Suppressor macrophage (primary cell): ENCODE data around the gene CSNK2A1.
A peak's percentile ranks its signal among the peaks of the same experiment; 100 is the strongest.
"Not testable (repeated sequence)": the region's sequence is repeated elsewhere in the genome, so short reads cannot be mapped to it uniquely, and the experiment has no call there.

Experiments used
- DNase-seq, 4 experiments: peaks; one replicate each; pipeline ENCODE4 v3.0.0-alpha.2; 2020 to 2022

The CSNK2A1 gene

DNA sequence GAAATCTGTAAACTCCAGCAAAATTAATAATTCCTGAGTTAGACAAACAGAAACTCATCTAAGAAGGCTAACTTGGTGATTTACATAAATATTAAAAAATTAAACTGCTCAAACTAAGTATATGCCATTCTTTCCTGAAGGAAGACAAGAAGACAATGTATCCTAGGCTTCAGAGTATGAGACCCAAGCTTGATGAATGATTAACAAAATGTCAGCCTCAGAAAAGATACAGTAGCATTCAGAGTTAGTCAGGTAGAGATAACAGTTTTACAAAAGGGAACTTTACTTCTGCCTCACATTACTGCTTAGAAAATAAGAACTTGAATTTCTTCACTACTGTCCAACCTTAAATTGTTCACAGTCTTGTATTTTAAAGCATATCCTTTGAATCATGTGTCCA lies 12.0 kb downstream of the CSNK2A1 start:
- DNase-seq: no peak

DNA sequence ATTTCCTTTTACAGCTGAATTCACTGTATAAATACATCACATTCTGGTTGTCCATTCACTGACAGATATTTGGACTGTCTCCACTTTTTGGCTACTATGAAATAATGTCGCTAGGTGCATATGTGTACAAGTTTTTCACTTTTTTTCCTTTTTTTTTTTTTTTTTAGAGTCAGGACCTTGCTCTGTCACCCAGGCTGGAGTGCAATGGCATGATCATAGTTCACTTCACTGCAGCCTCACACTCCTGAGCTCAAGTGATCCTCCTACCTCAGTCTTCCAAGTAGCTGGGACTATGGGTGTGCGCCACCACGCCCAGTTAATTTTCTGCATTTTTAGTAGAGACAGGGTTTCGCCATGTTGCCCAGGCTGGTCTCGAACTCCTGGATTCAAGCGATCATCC lies 13.3 kb downstream of the CSNK2A1 start:
- no peak for DNase-seq

DNA sequence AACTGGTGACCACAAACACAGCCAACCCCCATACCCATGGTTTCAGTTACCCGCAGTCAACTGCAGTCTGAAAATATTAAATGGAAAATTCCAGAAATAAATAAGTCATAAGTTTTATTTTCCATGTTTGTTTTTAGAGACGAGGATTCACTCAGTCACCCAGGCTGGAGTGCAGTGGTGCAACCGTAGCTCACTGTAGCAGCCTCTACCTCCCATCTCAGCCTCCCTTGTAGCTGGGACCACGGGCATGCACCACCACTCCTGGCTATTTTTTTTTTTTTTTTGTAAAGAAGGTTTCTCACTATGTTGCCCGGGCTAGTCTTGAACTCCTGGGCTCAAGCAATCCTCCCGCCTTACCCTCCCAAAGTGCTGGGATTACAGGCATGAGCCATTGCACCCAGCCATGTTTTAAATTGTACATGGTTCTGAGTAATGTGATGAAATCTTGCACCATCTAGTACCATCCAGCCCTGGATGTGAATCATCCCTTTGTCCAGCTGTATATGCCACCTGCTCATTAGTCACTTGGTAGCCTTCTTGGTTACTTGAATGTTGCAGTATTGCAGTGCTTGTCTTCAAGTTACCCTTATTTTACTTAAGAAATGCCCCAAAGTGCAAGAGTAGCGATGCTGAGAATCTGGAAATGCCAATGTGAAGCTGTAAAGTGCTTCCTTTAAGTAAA lies 14.5 kb downstream of the CSNK2A1 start:
- DNase-seq: peak; percentile 52 to 84 (median 67)

GRCh38 chr20:527571-527886 lies 16.1 kb downstream of the CSNK2A1 start:
- DNase-seq: no peak

DNA sequence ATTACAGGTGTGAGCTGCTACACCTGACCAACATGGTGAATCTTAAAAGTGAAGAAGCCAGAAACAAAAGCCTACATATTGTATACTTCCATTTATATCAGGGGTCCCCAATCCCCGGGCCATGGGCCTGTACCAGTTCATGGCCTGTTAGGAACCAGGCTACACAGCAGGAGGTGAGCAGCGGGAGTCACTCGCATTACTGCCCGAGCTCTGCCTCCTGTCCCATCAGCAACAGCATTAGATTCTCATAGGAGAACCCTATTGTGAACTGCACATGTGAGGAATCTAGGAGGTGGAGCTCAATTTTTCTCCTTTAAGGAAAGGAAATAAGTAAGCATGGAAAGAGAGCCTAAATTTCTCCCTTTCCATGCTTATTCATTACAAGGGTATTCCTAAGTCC lies 21.7 kb downstream of the CSNK2A1 start:
- DNase-seq: no peak

GRCh38 chr20:519999-520398 lies 23.6 kb downstream of the CSNK2A1 start:
- DNase-seq: no peak

DNA sequence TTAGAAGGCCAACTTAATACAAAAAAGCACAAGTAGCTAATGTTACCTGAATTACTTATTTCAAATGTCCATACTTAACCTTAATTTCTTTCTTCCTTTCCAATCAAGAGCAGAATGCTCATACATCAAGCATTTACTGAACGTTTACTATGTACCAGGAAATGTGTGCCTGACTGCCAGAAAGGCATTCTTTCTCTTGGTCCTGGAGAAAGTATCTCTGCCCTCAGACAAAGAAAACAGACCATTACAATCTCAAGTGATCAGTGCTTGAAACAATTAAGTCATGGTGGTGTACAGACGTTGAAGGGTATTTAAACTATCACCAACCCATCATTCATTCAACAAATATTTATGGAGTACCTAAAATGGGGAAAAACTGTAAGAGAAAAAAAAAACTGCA lies 26.4 kb downstream of the CSNK2A1 start:
- DNase-seq: no peak

GRCh38 chr20:516799-517198 lies 26.8 kb downstream of the CSNK2A1 start:
- DNase-seq: no peak

DNA sequence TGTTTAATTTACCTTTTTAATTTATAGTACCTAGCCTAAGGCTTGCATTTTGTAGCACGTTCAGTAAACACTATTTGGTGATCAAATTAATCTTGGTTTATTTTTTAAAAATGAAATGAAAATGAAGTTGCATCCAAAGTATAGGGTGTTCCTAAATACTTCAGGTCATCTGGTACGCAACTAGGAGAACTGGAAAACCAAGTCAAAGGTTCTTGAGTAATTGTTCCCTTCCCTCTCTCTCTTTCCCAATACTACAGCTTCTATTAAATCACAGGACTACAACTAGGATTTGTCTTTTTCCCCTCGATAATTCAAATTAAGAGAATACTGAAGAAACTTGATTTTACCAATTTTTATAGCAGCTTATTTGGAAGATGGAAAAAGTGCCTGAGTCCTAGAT lies 27.9 kb downstream of the CSNK2A1 start:
- no peak for DNase-seq

GRCh38 chr20:513429-513828 lies 30.2 kb downstream of the CSNK2A1 start:
- DNase-seq: no peak

DNA sequence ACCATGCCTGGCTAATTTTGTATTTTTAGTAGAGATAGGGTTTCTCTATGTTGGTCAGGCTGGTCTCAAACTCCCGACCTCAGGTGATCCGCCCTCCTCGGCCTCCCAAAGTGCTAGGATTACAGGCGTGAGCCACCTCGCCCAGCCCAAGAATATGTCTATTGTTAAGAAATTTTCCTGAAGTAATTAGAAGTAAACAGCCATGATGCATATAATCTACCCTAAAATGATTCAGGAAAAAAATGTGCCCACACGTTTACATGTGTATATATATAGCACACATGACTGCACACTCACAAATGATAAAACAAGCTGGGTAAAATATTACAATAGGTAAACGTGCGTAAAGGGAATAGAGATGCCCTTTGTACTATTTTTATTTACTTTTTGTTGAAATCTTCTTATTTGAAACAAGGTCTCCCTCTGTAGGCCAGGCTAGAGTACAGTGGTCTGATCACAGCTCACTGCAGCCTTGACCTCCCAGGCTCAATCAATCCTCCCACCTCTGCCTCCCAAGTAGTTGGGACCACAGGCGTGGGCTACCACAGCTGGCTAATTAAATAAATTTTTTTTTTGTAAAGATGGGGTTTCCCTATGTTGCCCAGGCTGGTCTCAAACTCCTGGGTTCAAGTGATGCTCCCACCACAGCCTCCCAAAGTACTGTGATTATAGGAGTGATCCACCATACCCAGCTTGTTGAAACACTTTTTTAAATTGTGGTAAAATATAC lies 33.1 kb downstream of the CSNK2A1 start:
- not testable (repeated sequence) for DNase-seq

GRCh38 chr20:508364-508787 lies 35.2 kb downstream of the CSNK2A1 start:
- DNase-seq: not testable (repeated sequence)

DNA sequence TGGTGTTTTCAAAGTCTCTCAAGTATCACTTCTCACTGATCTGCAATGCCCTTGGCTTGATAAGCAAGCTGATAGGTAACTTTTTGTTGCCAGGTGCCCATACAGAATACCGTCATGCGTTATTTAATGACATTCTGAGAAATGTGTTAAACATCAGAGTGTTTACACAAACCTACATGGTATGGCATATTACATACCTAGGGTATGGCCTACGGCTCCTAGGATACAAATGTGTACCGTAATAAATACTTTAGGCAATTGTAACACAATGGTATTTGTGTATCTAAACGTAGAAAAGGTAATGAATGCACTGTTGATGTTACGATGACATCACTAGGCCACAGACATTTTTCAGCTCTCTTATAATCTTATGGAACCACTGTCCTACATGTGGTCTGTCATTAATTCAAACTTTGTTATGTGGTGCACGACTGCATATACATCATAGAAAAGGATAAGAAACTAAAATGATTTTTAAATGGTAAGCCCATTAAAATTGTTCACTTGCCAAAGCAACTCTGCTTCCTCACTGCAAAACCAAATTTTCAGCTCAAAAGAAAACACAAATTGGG lies 35.7 kb downstream of the CSNK2A1 start:
- no peak for DNase-seq

- no peak for DNase-seq
These were observed 36.4 kb downstream of the CSNK2A1 start for GRCh38 chr20:507006-507758.

DNA sequence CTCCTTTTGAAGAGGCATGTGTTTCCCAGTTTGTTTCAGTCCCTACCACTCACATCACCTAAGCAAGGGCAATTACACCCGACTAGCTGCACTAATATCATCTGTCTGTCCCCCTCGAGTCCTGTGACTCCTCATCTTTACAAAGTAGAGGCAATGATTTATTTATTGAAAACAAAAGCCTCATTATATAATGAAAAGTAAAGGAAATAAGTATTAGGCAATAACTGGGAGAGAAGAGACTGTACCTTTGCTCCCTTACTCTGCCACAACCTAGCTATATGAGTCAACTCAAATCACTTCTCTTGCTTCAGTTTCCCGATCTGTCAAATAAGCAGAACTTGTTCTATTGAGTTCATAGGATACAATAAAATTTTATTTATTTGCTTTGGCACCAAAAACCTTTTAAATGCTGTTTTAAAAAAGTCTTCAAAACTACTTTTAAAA lies 38.9 kb downstream of the CSNK2A1 start:
- no peak for DNase-seq

DNA sequence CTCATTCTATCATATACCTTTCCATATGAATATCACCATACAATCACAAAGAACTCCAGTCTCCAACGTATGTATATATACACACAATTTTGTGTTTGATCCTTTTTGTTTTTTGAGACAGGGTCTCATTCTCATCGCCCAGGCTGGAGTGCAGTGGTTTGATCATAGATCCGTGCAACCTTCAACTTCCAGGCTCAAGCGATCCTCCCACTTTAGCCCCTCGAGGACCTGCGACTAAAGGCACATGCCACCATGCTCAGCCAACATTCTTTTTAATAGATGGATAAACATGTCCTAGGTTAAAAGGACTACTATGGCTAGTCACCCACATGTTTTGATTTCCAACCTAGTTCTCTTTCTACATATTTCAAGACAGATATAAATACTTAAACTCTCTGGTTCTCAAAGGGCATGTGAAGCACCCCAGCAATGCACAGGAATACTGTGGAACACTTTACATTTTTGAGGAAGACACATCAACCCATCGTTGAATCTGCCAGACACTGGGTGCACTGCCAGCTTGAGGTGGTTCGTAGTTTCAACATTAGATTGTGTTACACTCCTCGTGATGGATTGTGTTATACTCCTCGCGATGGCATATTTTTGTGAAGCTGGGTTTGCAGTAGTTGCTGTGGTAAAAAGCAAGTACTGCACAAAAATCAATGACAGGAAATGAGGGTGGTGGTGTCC lies 40.4 kb downstream of the CSNK2A1 start:
- DNase-seq: no peak

DNA sequence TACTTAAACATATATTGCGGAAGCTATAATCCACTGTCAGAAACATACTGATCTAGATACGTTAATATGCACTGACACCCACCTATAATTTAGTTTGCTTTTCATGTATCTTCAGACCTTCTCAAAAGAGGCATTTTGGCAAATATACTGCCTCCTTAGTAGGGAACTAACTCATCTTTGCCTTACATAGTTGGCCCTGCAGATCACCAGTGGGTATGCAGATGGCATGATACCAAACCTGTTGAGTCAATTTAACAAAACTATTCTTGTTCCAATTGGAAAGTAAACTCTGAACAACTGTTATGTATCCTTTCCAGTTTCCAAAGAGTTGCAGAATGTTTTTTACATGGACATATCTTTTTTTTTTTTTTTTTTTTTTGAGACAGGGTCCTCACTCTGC lies 45.6 kb downstream of the CSNK2A1 start:
- DNase-seq: no peak

DNA sequence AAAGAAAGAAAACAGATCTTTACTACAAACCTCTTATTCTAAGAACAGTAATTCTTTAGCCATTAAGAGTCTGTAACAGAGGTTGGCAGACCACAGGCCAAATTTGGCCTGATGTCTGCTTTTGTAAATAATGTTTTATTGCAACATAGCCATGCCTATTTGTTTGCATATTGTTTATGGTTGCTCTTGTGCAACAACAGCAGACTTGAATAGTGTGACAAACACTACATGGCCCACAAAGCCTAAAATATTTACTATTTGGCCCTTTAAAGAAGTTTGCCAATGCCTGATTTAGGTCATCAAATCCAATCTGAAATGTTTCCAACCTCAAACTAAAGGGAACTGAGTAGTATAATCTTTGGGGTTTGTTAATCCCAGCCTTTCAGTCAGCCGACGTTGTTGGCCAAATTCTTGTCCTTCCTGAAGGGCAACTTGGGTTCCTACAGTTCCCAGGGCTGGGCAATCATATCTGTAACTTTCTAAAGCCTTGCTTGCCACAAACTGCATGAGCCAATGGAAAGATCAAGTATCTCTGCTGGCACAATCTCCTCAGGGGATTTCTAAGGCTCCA lies 47.4 kb downstream of the CSNK2A1 start:
- DNase-seq: no peak

DNA sequence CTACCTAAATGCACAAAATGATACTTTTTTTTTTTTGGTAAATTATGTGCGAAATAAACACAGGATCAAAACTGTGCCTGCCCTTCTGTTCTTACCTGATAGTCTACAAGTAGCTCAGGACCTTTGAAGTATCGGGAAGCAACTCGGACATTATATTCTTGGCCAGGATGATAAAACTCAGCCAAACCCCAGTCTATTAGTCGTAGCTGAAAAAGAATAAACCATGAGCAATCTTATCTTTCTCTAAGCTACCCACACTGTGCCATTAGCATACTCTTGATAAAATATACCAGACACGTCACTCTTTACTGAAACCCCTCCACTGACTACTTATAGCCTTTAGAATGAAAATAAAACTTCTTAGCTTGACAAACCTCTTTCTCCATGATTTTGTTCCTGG lies 51.4 kb downstream of the CSNK2A1 start:
- no peak for DNase-seq

DNA sequence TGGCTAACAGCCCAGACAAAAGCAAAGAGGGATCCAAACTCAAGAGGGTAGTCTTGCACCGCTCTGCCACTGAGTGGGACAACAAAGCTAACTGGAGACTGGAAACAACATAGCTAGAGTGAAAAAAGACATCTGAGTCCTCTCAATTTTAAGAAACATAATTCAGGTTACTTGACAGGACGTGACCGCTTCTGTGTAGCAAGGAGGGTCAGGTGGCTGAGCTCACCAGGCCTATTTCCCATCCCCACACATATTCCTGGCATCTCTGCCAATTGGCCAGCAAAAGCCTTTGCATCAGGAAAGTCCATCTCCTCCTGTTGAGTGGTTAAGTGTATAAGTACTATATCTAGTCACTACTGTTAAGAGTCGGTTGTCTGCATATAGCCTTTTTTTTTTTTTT lies 55.9 kb downstream of the CSNK2A1 start:
- DNase-seq: no peak

DNA sequence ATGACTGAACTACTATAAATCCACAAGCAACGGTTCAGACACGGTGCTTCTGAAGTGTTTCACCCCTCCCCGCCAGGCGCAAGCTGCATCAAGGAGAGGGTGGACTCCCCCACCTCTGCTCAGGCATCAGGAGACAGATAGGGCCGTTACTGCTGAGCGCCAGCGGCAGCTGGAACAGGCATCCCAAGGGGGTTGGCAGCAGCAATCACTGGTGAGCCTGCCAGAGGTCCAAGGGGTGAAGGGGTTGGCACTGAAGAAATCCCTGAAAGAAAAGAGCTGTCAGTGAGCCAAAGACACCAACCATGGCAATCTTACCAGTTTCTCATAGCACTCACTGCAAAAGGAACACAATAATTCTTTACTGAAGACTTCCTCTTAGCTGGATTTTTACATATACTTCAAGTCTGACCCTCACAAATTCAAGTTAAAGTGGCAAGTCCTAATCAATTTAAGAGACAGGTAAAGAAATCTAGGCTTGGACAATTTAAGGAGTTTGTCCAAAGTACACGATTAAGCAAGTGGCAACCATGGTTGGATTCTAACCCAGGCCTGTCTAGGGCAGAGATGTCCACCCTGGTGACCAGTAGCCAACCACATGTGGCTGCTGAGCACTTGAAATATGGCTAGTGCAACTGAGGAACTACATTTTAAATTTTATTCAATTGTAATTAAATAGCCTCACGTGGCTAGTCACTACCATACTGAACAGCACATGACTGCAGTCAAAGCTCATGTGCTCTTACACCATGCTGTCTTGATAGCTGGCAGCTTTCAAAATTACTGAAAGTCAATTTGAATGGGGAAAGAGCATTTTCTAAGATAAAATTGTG lies 59.6 kb downstream of the CSNK2A1 start:
- DNase-seq: no peak

DNA sequence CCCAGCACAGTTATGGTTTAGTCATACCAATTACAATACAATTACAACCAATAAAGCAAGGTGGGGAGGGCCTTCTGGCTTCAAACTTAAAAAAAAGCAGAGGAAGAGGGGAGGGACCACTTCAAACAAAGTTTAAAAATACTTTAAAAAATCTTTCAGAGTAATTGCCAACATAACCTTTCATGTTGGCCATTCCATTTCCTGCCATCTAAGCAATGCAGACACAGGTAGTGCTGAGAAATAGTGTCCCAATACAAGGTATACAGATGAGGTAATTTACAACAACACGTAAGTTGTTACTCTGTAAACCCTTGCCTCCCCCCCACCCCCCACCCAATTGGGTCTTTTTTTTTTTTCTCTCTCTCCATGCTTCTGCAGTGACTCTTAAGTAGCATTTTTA lies 62.4 kb downstream of the CSNK2A1 start:
- no peak for DNase-seq
